HG03135 (cell line): ENCODE results near the gene DOK6.
"Not testable (repeated sequence)": the region's sequence is repeated elsewhere in the genome, so short reads cannot be mapped to it uniquely, and the experiment has no call there.

Experiments
- ATAC-seq: cut with Tn5 transposase; IDR thresholded peaks from one replicate; pipeline ENCODE4 v1.9.1; 2021; ENCODE audit warnings: mild to moderate bottlenecking, moderate library complexity; ENCODE audit not compliant: unreplicated experiment

DOK6 gene

GRCh38 chr18:69786427-69786826, 385.7 kb downstream of the DOK6 start:
- ATAC-seq, result no peak

- ATAC-seq, result no peak
These were observed 387.3 kb downstream of the DOK6 start for GRCh38 chr18:69787825-69788547.

- ATAC-seq, result no peak
These were observed 389.1 kb downstream of the DOK6 start for GRCh38 chr18:69789794-69790193.

GRCh38 chr18:69790649-69791048, 390.0 kb downstream of the DOK6 start:
- ATAC-seq, result no peak

- no peak for ATAC-seq
These were observed 395.1 kb downstream of the DOK6 start for GRCh38 chr18:69795791-69796190.

GRCh38 chr18:69804776-69805501, 404.3 kb downstream of the DOK6 start:
- ATAC-seq, result no peak

GRCh38 chr18:69808399-69808798, 407.7 kb downstream of the DOK6 start:
- ATAC-seq, result no peak

GRCh38 chr18:69813559-69813958, 412.9 kb downstream of the DOK6 start:
- no peak for ATAC-seq

GRCh38 chr18:69814861-69815385, 414.2 kb downstream of the DOK6 start:
- no peak for ATAC-seq

GRCh38 chr18:69817335-69817940, 416.8 kb downstream of the DOK6 start:
- no peak for ATAC-seq

GRCh38 chr18:69819460-69819859, 418.8 kb downstream of the DOK6 start:
- no peak for ATAC-seq

- no peak for ATAC-seq
These were observed 419.9 kb downstream of the DOK6 start for GRCh38 chr18:69820538-69820937.

GRCh38 chr18:69830189-69830588, 429.5 kb downstream of the DOK6 start:
- no peak for ATAC-seq

- ATAC-seq, result not testable (repeated sequence)
These were observed 434.3 kb downstream of the DOK6 start for GRCh38 chr18:69834980-69835379.

GRCh38 chr18:69838003-69838402, 437.3 kb downstream of the DOK6 start:
- ATAC-seq, result no peak

GRCh38 chr18:69838620-69839411, 438.1 kb downstream of the DOK6 start:
- no peak for ATAC-seq

GRCh38 chr18:69839497-69839896, 438.8 kb downstream of the DOK6 start:
- no peak for ATAC-seq

GRCh38 chr18:69840001-69840400, 439.3 kb downstream of the DOK6 start:
- no peak for ATAC-seq

GRCh38 chr18:69840445-69840844, 439.8 kb downstream of the DOK6 start:
- no peak for ATAC-seq

- ATAC-seq, result no peak
These were observed 440.4 kb downstream of the DOK6 start for GRCh38 chr18:69841117-69841516.

GRCh38 chr18:69843015-69843414, 442.3 kb downstream of the DOK6 start:
- no peak for ATAC-seq
